ENCODE data around the gene LRP3.

LRP3 gene

DNA sequence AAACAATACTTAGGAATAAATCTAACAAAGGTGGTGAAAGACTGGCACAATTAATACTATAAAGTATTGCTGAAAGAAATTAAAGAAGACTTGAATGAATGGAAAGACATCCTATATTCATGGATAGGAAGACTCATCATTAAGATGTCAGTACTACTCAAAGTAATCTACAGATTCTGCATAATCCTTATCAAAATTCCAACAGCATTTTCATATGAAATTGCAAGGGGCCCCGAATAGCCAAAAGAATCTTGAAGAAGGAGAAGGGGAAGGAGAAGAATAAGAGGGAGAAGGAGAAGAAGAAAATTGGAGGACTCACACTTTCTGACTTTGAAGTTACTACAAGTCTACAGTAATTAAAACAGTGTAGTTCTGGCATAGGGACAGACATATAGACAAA, 25.6 kb upstream of the LRP3 start:
- DNase-seq (ENCODE audit: low read depth), result no peak

DNA sequence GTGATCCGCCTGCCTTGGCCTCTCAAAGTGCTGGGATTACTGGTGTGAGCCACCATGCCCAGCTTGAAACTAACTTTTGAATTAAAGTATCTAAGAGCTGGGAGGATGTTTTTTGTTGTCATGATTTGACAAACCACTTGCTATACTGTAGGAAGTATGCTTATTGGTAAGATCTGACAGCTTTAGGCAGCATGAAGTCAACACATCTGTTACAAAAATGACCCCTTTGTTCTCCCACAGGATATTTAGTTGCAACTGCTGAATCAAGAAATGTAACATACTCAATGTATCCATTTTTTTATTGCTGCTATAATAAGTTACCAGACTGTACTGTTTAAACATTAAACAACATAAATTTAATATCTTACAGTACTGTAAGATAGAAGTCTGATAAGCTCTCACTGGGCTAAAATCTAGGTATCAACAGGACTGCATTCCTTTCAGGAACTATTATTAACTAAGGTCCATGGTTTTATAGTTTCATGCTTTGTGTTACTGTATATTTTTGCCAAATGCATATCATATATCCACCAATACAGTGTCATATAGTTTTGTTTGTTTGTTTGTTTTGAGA, 22.8 kb upstream of the LRP3 start:
- H3K4me3 ChIP-seq (ENCODE audit: low read depth, low read length), result no peak overlapping the region
- no peak for DNase-seq (ENCODE audit: low read depth)
- TF ChIP-seq, protein P1, sequence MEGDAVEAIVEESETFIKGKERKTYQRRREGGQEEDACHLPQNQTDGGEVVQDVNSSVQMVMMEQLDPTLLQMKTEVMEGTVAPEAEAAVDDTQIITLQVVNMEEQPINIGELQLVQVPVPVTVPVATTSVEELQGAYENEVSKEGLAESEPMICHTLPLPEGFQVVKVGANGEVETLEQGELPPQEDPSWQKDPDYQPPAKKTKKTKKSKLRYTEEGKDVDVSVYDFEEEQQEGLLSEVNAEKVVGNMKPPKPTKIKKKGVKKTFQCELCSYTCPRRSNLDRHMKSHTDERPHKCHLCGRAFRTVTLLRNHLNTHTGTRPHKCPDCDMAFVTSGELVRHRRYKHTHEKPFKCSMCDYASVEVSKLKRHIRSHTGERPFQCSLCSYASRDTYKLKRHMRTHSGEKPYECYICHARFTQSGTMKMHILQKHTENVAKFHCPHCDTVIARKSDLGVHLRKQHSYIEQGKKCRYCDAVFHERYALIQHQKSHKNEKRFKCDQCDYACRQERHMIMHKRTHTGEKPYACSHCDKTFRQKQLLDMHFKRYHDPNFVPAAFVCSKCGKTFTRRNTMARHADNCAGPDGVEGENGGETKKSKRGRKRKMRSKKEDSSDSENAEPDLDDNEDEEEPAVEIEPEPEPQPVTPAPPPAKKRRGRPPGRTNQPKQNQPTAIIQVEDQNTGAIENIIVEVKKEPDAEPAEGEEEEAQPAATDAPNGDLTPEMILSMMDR (IDR thresholded peaks at IDR 0.05; ENCODE audit: insufficient read depth, low read depth, low read length, missing control alignments), result no peak

More for the DNA sequence above, 25.6 kb upstream of the LRP3 start:
- TF ChIP-seq, protein P1 (IDR thresholded peaks at IDR 0.05; ENCODE audit: insufficient read depth, low read depth, low read length, missing control alignments), result no peak
- H3K4me3 ChIP-seq (ENCODE audit: low read depth, low read length), result no peak overlapping the region

DNA sequence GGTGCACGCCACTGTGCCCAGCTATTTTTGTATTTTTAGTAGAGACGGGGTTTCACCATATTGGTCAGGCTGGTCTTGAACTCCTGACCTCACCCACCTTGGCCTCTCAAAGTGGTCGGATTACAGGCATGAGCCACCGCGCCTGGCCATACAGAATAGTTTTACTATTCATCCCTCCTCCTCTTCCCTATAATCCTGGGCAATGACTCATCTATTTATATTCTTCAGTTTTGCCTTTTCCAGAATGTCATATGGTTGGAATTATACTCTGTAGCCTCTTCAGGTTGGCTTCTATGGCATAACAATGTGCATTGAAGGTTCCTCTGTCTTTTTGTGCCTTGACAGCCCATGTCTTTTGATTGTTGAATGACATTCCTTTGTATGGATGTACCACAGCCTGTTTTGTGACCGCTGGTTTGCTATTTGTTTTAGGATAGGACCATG, 22.2 kb upstream of the LRP3 start:
- TF ChIP-seq, protein P1 (IDR thresholded peaks at IDR 0.05; ENCODE audit: insufficient read depth, low read depth, low read length, missing control alignments), result no peak
- no peak overlapping the region for H3K4me3 ChIP-seq (ENCODE audit: low read depth, low read length)
- DNase-seq (ENCODE audit: low read depth), result no peak

DNA sequence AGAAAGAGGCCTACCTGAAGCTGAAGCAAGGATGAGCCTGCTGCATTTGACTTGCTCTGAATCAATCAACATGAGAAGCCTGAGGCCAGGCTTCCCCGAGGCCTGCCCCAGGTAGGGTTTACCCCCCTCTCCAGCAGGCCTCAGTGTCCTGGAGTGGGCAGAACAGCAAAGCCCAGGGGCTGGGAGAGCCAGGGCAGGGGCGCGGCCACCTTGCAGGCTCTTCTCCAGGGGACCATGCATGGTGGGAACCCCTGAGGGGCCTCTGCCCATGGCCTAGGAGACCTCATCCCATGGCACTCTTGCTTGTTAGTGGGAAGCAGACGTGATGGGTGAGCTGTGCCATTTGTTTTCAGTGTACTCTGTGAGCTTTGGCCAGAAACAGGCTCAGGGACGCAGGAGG, 19.9 kb upstream of the LRP3 start:
- TF ChIP-seq, protein P1 (IDR thresholded peaks at IDR 0.05; ENCODE audit: insufficient read depth, low read depth, low read length, missing control alignments), result no peak
- no peak overlapping the region for H3K4me3 ChIP-seq (ENCODE audit: low read depth, low read length)
- DNase-seq (ENCODE audit: low read depth), result no peak

DNA sequence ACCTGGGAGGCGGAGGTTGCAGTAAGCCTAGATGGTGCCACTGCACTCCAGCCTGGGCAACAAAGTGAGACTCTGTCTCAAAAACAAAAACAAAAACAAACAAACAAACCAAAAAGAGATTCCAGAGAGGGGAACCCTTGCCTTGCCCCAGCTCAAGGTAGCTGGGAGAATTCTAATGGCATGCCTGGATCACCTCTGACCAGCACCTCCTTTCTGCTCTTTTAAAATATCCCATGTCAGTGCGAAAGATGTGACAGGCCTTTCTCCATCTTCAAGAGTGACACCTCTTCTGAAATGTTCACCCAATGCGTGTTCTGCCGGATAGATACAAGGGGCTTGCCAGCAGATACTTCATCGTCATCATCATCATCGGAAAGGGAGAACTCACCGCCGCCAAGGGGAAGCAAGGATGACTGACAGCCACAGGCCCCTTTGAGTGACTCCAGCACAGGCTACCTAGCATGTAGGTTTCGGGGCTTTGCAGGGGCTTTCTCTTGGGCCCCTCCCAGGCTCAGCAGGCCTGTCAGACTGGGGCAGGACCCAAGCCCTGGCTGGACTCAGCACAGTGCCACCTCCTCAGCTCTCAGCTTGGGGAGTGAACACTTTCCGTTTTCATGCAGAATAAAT, 18.9 kb upstream of the LRP3 start:
- no peak for DNase-seq (ENCODE audit: low read depth)
- TF ChIP-seq, protein P1 (IDR thresholded peaks at IDR 0.05; ENCODE audit: insufficient read depth, low read depth, low read length, missing control alignments), result no peak
- H3K4me3 ChIP-seq (ENCODE audit: low read depth, low read length), result no peak overlapping the region

DNA sequence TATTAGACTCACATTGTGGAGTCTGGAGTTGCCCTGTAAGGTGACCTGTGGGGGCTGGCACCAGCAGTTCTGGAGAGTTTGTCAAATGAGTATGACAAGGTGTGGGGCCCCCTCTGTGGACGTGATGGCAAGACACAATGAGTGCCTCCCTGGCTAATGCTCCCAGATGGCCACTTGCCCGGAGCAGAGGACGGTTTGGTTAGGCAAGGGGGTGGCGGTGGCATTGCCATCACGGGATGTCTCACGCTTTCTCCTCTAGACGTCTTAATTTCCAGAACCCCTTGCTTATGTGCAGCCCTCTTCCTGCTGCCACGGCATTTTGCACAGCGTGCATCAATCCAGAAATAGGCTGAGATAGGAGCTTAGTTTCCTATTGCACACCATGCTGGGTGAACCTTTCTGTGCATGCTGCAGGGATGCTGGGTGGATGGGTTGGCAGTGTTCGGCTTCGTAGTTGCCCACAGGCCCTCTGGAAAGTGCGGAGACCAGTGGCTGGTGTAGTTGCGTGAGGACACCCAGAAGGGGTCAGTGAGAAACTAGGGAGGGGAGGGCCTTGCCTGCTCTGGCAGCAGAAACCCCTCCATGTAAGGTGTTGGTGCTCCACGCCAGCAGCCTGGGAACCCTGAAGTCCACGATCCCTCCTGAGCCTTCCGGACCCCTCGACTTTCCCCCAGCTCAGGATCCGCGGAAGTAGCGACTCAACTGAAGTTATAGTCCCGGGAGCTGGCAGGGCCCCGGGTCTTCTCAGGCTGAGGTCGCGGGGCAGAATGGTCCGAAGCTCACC, 18.1 kb upstream of the LRP3 start:
- DNase-seq (ENCODE audit: low read depth), result no peak

More for the DNA sequence above, 18.1 kb upstream of the LRP3 start:
- TF ChIP-seq, protein P1 (IDR thresholded peaks at IDR 0.05; ENCODE audit: insufficient read depth, low read depth, low read length, missing control alignments), result no peak
- H3K4me3 ChIP-seq (ENCODE audit: low read depth, low read length), result peak overlapping the region; percentile 75
